Psoas muscle (tissue), 8 donors: ENCODE results near the gene B3GNT9. TPM values are rescaled to one million over a fixed set of nuclear protein-coding genes. Genes with fewer than 3 reads are reported as not detected.

Source experiments
- ATAC-seq, 4 donors: fragments of 200-7000 bp; cut with Tn5 transposase; one replicate each; pipeline ENCODE4 v1.9.1; 2020; ENCODE audit warnings: moderate library complexity in 3 of 4, mild to moderate bottlenecking in 2 of 4
- DNase-seq, 2 donors: peaks; one replicate each; pipeline ENCODE4 v3.0.0-alpha.2; 2020
- H3K27ac ChIP-seq: fragments of 200-600 bp; one replicate; pipeline ENCODE4 v1.8.0; 2022
- H3K27me3 ChIP-seq, 3 donors: fragments of 200-600 bp in 1 of 3; one replicate each; pipeline versions ENCODE4 v1.6.1 to v1.8.0; 2013 to 2022; ENCODE audit warnings: low read length in 2 of 3, mild to moderate bottlenecking in 2 of 3, moderate library complexity in 1 of 3; ENCODE audit not compliant: insufficient read depth in 3 of 3
- H3K36me3 ChIP-seq, 2 donors: fragments of 200-600 bp in 1 of 2; one replicate each; pipeline versions ENCODE4 v1.6.1 to v1.8.0; 2013 to 2022; ENCODE audit warnings: low read depth in 1 of 2, mild to moderate bottlenecking in 1 of 2, moderate library complexity in 1 of 2; ENCODE audit not compliant: insufficient read depth in 1 of 2
- H3K4me1 ChIP-seq: fragments of 200-600 bp; one replicate; pipeline ENCODE4 v1.8.0; 2022
- H3K4me3 ChIP-seq: fragments of 200-600 bp; one replicate; pipeline ENCODE4 v1.8.0; 2022; ENCODE audit warnings: mild to moderate bottlenecking
- H3K9me3 ChIP-seq: fragments of 200-600 bp; one replicate; pipeline ENCODE4 v1.8.0; 2022
- CTCF ChIP-seq: fragments of 200-600 bp; IDR thresholded peaks from one replicate; pipeline ENCODE4 v1.8.0; 2022; ENCODE audit warnings: antibody characterized with exemption
- WGBS, 3 donors: extraction: QIAGEN DNeasy Blood & Tissue Kit; methylation state at CpG; one replicate each; pipeline versions ENCODE4 v1.1.6 to v1.1.7; 2013; 5-methylcytosine and 5-hydroxymethylcytosine counted together
- intact Hi-C, 2 donors: fragments of 100-400 bp; cut with DNase I; formaldehyde crosslinking; loops; one replicate each; pipeline versions ENCODE4 v1.11.0 to v1.14.2; 2022
- polyA plus RNA-seq, 3 donors: library from polyadenylated mRNA; stranded (reverse); fragments of 200-250 nt; gene quantifications; one replicate each; pipeline ENCODE4 v1.2.3, GENCODE V29; 2013
- total RNA-seq, 4 donors: library from RNA; stranded (reverse); fragmentation: NEBNext Ultra II Directional in 2 of 4; extraction: Animal tissue kit (Norgen Biotek cat#: 25700) in 2 of 4; gene quantifications; one replicate each; pipeline versions ENCODE4 v1.2.1 to v1.2.4, GENCODE V29; 2021 to 2023
- donor health status: healthy with polysubstance abuse.
- donor health status: DM: no; HTN: no; CAD: no; lungs with moderate emphysema.
- donor health status: Bipolar disorder and iron deficiency.
- donor health status: healthy.
- donor health status: DM: yes; HTN: yes; CAD: no.
- donor health status: DM: no; HTN: no; CAD: no.
- donor health status: DM: no; HTN: no; CAD: no.
- donor health status: DM: yes; HTN: yes; CAD: no.

The B3GNT9 gene
- total and polyA plus RNA-seq, 7 donors: 0.69 to 4.1 (median 1.2) TPM

DNA sequence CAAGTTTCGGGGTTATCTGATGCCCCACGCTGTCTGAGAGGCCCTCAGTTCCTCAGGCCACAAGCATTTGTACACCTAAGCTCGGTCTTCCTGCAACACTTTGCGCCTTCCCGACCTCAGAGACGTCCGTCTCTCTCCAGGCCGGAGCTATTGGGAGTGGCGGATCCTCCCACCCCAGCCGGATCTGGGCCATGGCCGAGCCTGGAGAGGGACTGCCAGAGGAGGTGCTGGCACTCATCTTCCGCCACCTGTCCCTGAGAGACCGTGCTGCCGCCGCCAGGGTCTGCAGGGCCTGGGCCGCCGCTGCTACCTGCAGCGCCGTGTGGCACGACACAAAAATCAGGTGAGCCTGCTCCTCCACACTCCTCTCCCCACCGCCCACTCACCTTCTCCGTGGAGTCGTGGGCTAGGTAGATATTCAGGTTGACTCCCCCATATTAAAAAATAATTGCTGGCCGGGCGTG lies 10.8 kb upstream of the B3GNT9 start:
- ATAC-seq (peak; percentile 28 to 46 (median 37)), DNase-seq (peak in 1 of 2 donors; percentile 80)
- Histone ChIP-seq H3K4me3 (peak overlapping the region; percentile 93), H3K27ac (peak overlapping the region; percentile 93), H3K36me3 (peaks cover 0 to 5% of the 10 kb centered on the region in 2 donors), H3K27me3 (no peaks in the 10 kb centered on the region), H3K4me1 (peaks cover 38% of the 10 kb centered on the region), H3K9me3 (no peaks in the 10 kb centered on the region)
- intact Hi-C loops: no loop called here
- 19 to 26% (median 23%) methylated on average over 25 of the region's 25 CpGs for WGBS, 3 donors
- TF ChIP-seq CTCF: no peak

- peak in 1 of 2 donors; percentile 73 for DNase-seq
- intact Hi-C loops: loop anchor here (5.0 kb wide), 5 partner anchors 42 to 267 kb away; partner anchors contain the start of gene CES3 (in 1 of the 2)
- Histone ChIP-seq H3K4me1 (peaks cover 38% of the 10 kb centered on the region), H3K27ac (peak overlapping the region; percentile 93), H3K36me3 (no peaks in the 10 kb centered on the region), H3K27me3 (no peaks in the 10 kb centered on the region), H3K4me3 (peak overlapping the region; percentile 93), H3K9me3 (no peaks in the 10 kb centered on the region)
- TF ChIP-seq CTCF: no peak
- no peak for ATAC-seq
- 9 to 13% (median 12%) methylated on average over 33 to 34 of the region's 34 CpGs for WGBS, 3 donors
Observed at GRCh38 chr16:67158637-67159600, 8.1 kb upstream of the B3GNT9 start.

- no peak overlapping the region for H3K27ac ChIP-seq
- no peaks in the 10 kb centered on the region for H3K36me3 ChIP-seq
- no peaks in the 10 kb centered on the region for H3K27me3 ChIP-seq
- no peak for TF ChIP-seq CTCF
- ATAC-seq: no peak
- 77 to 83% (median 82%) methylated on average over 7 of the region's 7 CpGs for WGBS, 3 donors
- no peaks in the 10 kb centered on the region for H3K9me3 ChIP-seq
- intact Hi-C loops: loop anchor here (5.0 kb wide), 5 partner anchors 41 to 266 kb away; partner anchors contain the start of gene CES3 (in 1 of the 2)
- H3K4me3 ChIP-seq: no peak overlapping the region
- no peak for DNase-seq
- peaks cover 30% of the 10 kb centered on the region for H3K4me1 ChIP-seq
Observed at GRCh38 chr16:67157892-67158635, 7.3 kb upstream of the B3GNT9 start.

- no peaks in the 10 kb centered on the region for H3K36me3 ChIP-seq
- H3K4me1 ChIP-seq: peaks cover 21% of the 10 kb centered on the region
- no peak overlapping the region for H3K4me3 ChIP-seq
- no peaks in the 10 kb centered on the region for H3K27me3 ChIP-seq
- 61 to 65% (median 63%) methylated on average over 7 of the region's 7 CpGs for WGBS, 3 donors
- no peak for TF ChIP-seq CTCF
- no peak overlapping the region for H3K27ac ChIP-seq
- no peak for DNase-seq
- no peaks in the 10 kb centered on the region for H3K9me3 ChIP-seq
- ATAC-seq: no peak
- intact Hi-C loops: loop anchor here (5.0 kb wide), 5 partner anchors 40 to 265 kb away; partner anchors contain the start of gene CES3 (in 1 of the 2)
Observed at GRCh38 chr16:67157106-67157748, 6.4 kb upstream of the B3GNT9 start.
